ENCODE measurements around the gene PAPSS1.

PAPSS1 gene

GRCh38 chr4:107619066-107619465 is 101.0 kb downstream of the PAPSS1 start:
- DNase-seq: no peak

- no peak for DNase-seq
These were observed 101.4 kb downstream of the PAPSS1 start for GRCh38 chr4:107618656-107619055.

GRCh38 chr4:107616838-107617389 is 103.1 kb downstream of the PAPSS1 start:
- DNase-seq: no peak

- DNase-seq: no peak
These were observed 104.2 kb downstream of the PAPSS1 start for GRCh38 chr4:107615809-107616208.

GRCh38 chr4:107603430-107603829 is 116.6 kb downstream of the PAPSS1 start:
- no peak for DNase-seq

GRCh38 chr4:107600983-107601382 is 119.1 kb downstream of the PAPSS1 start:
- DNase-seq: no peak

- DNase-seq: no peak
These were observed 119.6 kb downstream of the PAPSS1 start for GRCh38 chr4:107600436-107600835.

- no peak for DNase-seq
These were observed 120.2 kb downstream of the PAPSS1 start for GRCh38 chr4:107599841-107600240.

GRCh38 chr4:107593230-107593629 is 126.8 kb downstream of the PAPSS1 start:
- no peak for DNase-seq

GRCh38 chr4:107592519-107592918 is 127.5 kb downstream of the PAPSS1 start:
- DNase-seq: no peak

GRCh38 chr4:107589269-107589668 is 130.8 kb downstream of the PAPSS1 start:
- no peak for DNase-seq

GRCh38 chr4:107586371-107586770 is 133.7 kb downstream of the PAPSS1 start:
- DNase-seq: no peak

GRCh38 chr4:107579099-107579498 is 140.9 kb downstream of the PAPSS1 start:
- DNase-seq: no peak

GRCh38 chr4:107578321-107578720 is 141.7 kb downstream of the PAPSS1 start:
- no peak for DNase-seq

- DNase-seq: no peak
These were observed 142.3 kb downstream of the PAPSS1 start for GRCh38 chr4:107577743-107578142.

- no peak for DNase-seq
These were observed 144.8 kb downstream of the PAPSS1 start for GRCh38 chr4:107575243-107575642.

GRCh38 chr4:107572281-107572680 is 147.8 kb downstream of the PAPSS1 start:
- no peak for DNase-seq

GRCh38 chr4:107570952-107571351 is 149.1 kb downstream of the PAPSS1 start:
- DNase-seq: no peak

- DNase-seq: no peak
These were observed 155.7 kb downstream of the PAPSS1 start for GRCh38 chr4:107564326-107564725.
